Measurements from ENCODE around the gene KRT86.

- TF ChIP-seq REST (IDR thresholded peaks at IDR 0.05) (no peak), JUN (IDR thresholded peaks at IDR 0.05) (no peak), CTCF (IDR thresholded peaks at IDR 0.05) (no peak), MAX (IDR thresholded peaks at IDR 0.05) (no peak; the same call in none of the 2 replicates), CBX2 (IDR thresholded peaks at IDR 0.05; ENCODE audit: borderline replicate concordance, low read depth) (no peak), MYC (IDR thresholded peaks at IDR 0.05; ENCODE audit: borderline replicate concordance, low read length) (no peak), HDAC2 (IDR thresholded peaks at IDR 0.05) (no peak), POLR2A (IDR thresholded peaks at IDR 0.05; ENCODE audit: low read length) (no peak), GATA3 (IDR thresholded peaks at IDR 0.05; ENCODE audit: borderline replicate concordance) (no peak), SMC3 (IDR thresholded peaks at IDR 0.05) (no peak), RAD21 (conservative IDR thresholded peaks at IDR 0.05 in 1 of 2, IDR thresholded peaks at IDR 0.05 in 1 of 2) (no peak), BHLHE40 (IDR thresholded peaks at IDR 0.05; ENCODE audit: low read depth, low read length) (no peak), HMGXB4 (CRISPR knock-in tag; IDR thresholded peaks at IDR 0.05; ENCODE audit: borderline replicate concordance) (no peak), RFX5 (IDR thresholded peaks at IDR 0.05) (no peak)
Measured at GRCh38 chr12:52232203-52232673, 42.2 kb upstream of the KRT86 start.
